Fibroblast of lung (primary cell): Measurements from ENCODE around the gene CAMTA1. TPM values are rescaled to one million over a fixed set of nuclear protein-coding genes. Genes with fewer than 3 reads are reported as not detected.

ENCODE experiments used
- DNase-seq, 2 donors: peaks; one replicate each; pipeline versions ENCODE4 v3.0.0 to v3.0.0-alpha.2; 2010; ENCODE audit warnings: low read depth in 2 of 2
- H2AFZ ChIP-seq: 2 replicates; pipeline ENCODE4 v1.5.1; 2012; ENCODE audit warnings: low read length, control low read depth, inconsistent platforms
- H3K27ac ChIP-seq: 2 replicates; pipeline ENCODE4 v1.5.1; 2011; ENCODE audit warnings: low read length, control low read depth; ENCODE audit not compliant: insufficient read depth
- H3K27me3 ChIP-seq: 2 replicates; pipeline ENCODE4 v1.5.1; 2011; ENCODE audit warnings: mild to moderate bottlenecking, low read length; ENCODE audit not compliant: control insufficient read depth, insufficient read depth
- H3K36me3 ChIP-seq: 2 replicates; pipeline ENCODE4 v1.5.1; 2011; ENCODE audit warnings: low read length; ENCODE audit not compliant: control insufficient read depth, insufficient read depth
- H3K4me1 ChIP-seq: 2 replicates; pipeline ENCODE4 v1.5.1; 2011; ENCODE audit warnings: low read length; ENCODE audit not compliant: control insufficient read depth, insufficient read depth; ENCODE audit errors: extremely low read depth
- H3K4me2 ChIP-seq: 2 replicates; pipeline ENCODE4 v1.5.1; 2011; ENCODE audit warnings: low read length, control low read depth; ENCODE audit not compliant: insufficient read depth; ENCODE audit errors: extremely low read depth
- H3K4me3 ChIP-seq, 4 experiments: fragments of 200-600 bp in 1 of 4; sonication (generic) in 1 of 4; replicated peaks in 1 of 4; 2 replicates each; pipeline ENCODE4 v1.5.1; 2011 to 2016; ENCODE audit warnings: low read length in 4 of 4, low read depth in 3 of 4, mild to moderate bottlenecking in 3 of 4, control low read depth in 2 of 4, inconsistent platforms in 1 of 4, mixed read lengths in 1 of 4; ENCODE audit not compliant: insufficient read depth in 1 of 4; ENCODE audit errors: control extremely low read depth in 1 of 4
- H3K79me2 ChIP-seq: 2 replicates; pipeline ENCODE4 v1.5.1; 2012; ENCODE audit warnings: mild to moderate bottlenecking, low read length, inconsistent platforms; ENCODE audit not compliant: control insufficient read depth, insufficient read depth
- H3K9ac ChIP-seq: 2 replicates; pipeline ENCODE4 v1.5.1; 2011; ENCODE audit warnings: mild to moderate bottlenecking, low read length, control low read depth; ENCODE audit not compliant: insufficient read depth
- H3K9me3 ChIP-seq: 2 replicates; pipeline ENCODE4 v1.5.1; 2012; ENCODE audit warnings: low read depth, low read length; ENCODE audit not compliant: control insufficient read depth, insufficient read depth
- H4K20me1 ChIP-seq: 2 replicates; pipeline ENCODE4 v1.5.1; 2011; ENCODE audit warnings: low read length; ENCODE audit not compliant: control insufficient read depth, insufficient read depth; ENCODE audit errors: extremely low read depth
- CTCF ChIP-seq, 2 donors: IDR thresholded peaks in 1 of 2; conservative IDR thresholded peaks in 1 of 2; 1 replicate in 1 of 2; 2 replicates in 1 of 2; pipeline ENCODE4 v1.5.1; 2011 to 2012; ENCODE audit warnings: low read length in 2 of 2, control low read depth in 1 of 2, inconsistent platforms in 1 of 2, low read depth in 1 of 2, mild to moderate bottlenecking in 1 of 2
- EZH2 ChIP-seq: IDR thresholded peaks from 2 replicates; pipeline ENCODE4 v1.5.1; 2012; ENCODE audit warnings: low read length, control low read depth, mild to moderate bottlenecking; ENCODE audit errors: missing control alignments
- polyA plus RNA-seq, 2 donors: library from polyadenylated mRNA; depleted of rRNA in 1 of 2; stranded (reverse) in 1 of 2; unstranded in 1 of 2; fragments of >200 nt; gene quantifications; 2 replicates each; pipeline ENCODE4 v1.2.1, GENCODE V29; 2011 to 2012; ENCODE audit warnings: missing spikeins in 1 of 2
- total RNA-seq: library from RNA; depleted of rRNA; stranded (reverse); fragments of >200 nt; gene quantifications from 2 replicates; pipeline ENCODE4 v1.2.1, GENCODE V29; 2014

Gene CAMTA1
- total and polyA plus RNA-seq, 2 donors (not counting 1 experiment from before 2014, with no cell fraction given), result 47.6 to 86.0 TPM

- Histone ChIP-seq H3K36me3 (no peaks in the 10 kb centered on the region), H2AFZ (no peak overlapping the region), H3K4me3 (no peak overlapping the region), H3K27ac (no peak overlapping the region), H3K9ac (no peak overlapping the region), H3K9me3 (no peaks in the 10 kb centered on the region), H3K27me3 (peaks cover 3% of the 10 kb centered on the region), H3K4me1 (no peaks in the 10 kb centered on the region), H3K4me2 (no peak overlapping the region), H3K79me2 (no peaks in the 10 kb centered on the region), H4K20me1 (no peaks in the 10 kb centered on the region)
- TF ChIP-seq CTCF (conservative IDR thresholded peaks at IDR 0.05 in 1 of 2, IDR thresholded peaks at IDR 0.05 in 1 of 2; ENCODE audit: low read depth in 1 of 2, low read length in 2 of 2) (no peak), EZH2 (no peak)
- DNase-seq, result no peak
Measured at GRCh38 chr1:7025013-7025412, 239.8 kb downstream of the CAMTA1 start.

- DNase-seq, result peak in 1 of 2 donors; percentile 11
- no peak overlapping the region for H2AFZ ChIP-seq
- H3K79me2 ChIP-seq, result no peaks in the 10 kb centered on the region
- no peak overlapping the region for H3K4me2 ChIP-seq
- H3K27ac ChIP-seq, result no peak overlapping the region
- H3K4me1 ChIP-seq, result no peaks in the 10 kb centered on the region
- H3K27me3 ChIP-seq, result no peaks in the 10 kb centered on the region
- H3K36me3 ChIP-seq, result no peaks in the 10 kb centered on the region
- H3K4me3 ChIP-seq, result no peak overlapping the region
- H4K20me1 ChIP-seq, result no peaks in the 10 kb centered on the region
- H3K9ac ChIP-seq, result no peak overlapping the region
- TF ChIP-seq EZH2, result no peak
- no peak for TF ChIP-seq CTCF (conservative IDR thresholded peaks at IDR 0.05 in 1 of 2, IDR thresholded peaks at IDR 0.05 in 1 of 2; ENCODE audit: low read depth in 1 of 2, low read length in 2 of 2)
- no peaks in the 10 kb centered on the region for H3K9me3 ChIP-seq
Measured at GRCh38 chr1:7026169-7026568, 240.9 kb downstream of the CAMTA1 start.

- H3K9ac ChIP-seq, result no peak overlapping the region
- DNase-seq, result no peak
- H3K79me2 ChIP-seq, result no peaks in the 10 kb centered on the region
- no peak overlapping the region for H3K27ac ChIP-seq
- no peak overlapping the region for H3K4me3 ChIP-seq
- no peaks in the 10 kb centered on the region for H4K20me1 ChIP-seq
- no peaks in the 10 kb centered on the region for H3K9me3 ChIP-seq
- no peaks in the 10 kb centered on the region for H3K36me3 ChIP-seq
- no peaks in the 10 kb centered on the region for H3K4me1 ChIP-seq
- no peak for TF ChIP-seq CTCF (conservative IDR thresholded peaks at IDR 0.05 in 1 of 2, IDR thresholded peaks at IDR 0.05 in 1 of 2; ENCODE audit: low read depth in 1 of 2, low read length in 2 of 2)
- no peak for TF ChIP-seq EZH2
- no peak overlapping the region for H3K4me2 ChIP-seq
- no peaks in the 10 kb centered on the region for H3K27me3 ChIP-seq
- H2AFZ ChIP-seq, result no peak overlapping the region
Measured at GRCh38 chr1:7032992-7033391, 247.7 kb downstream of the CAMTA1 start.
